Mesenchymal stem cell (in vitro differentiated cells and primary cell): ENCODE results near the gene RHOXF2. TPM values are rescaled to one million over a fixed set of nuclear protein-coding genes. Genes with fewer than 3 reads are reported as not detected.
"Not testable (repeated sequence)": the region's sequence is repeated elsewhere in the genome, so short reads cannot be mapped to it uniquely, and the experiment has no call there.

Source experiments
- DNase-seq: peaks from one replicate; pipeline ENCODE4 v3.0.0-alpha.2; 2013
- H2AFZ ChIP-seq: one replicate; pipeline ENCODE4 v1.6.1; 2013; ENCODE audit warnings: low read depth, mild to moderate bottlenecking, control low read depth, inconsistent platforms, low read length, moderate library complexity
- H2AK5ac ChIP-seq: 2 replicates; pipeline ENCODE4 v1.6.1; 2013; ENCODE audit warnings: low read length, moderate library complexity, mild to moderate bottlenecking, inconsistent platforms; ENCODE audit not compliant: severe bottlenecking
- H2BK120ac ChIP-seq: one replicate; pipeline ENCODE4 v1.6.1; 2013; ENCODE audit warnings: low read depth, mild to moderate bottlenecking, inconsistent platforms, low read length, moderate library complexity
- H2BK12ac ChIP-seq, 2 experiments: one replicate each; pipeline ENCODE4 v1.6.1; 2013; ENCODE audit warnings: inconsistent platforms in 2 of 2, low read length in 2 of 2, mild to moderate bottlenecking in 2 of 2, moderate library complexity in 2 of 2, control low read depth in 1 of 2
- H2BK15ac ChIP-seq: one replicate; pipeline ENCODE4 v1.6.1; 2013; ENCODE audit warnings: mild to moderate bottlenecking, low read depth, inconsistent platforms; ENCODE audit not compliant: poor library complexity, severe bottlenecking
- H2BK5ac ChIP-seq: 2 replicates; pipeline ENCODE4 v1.6.1; 2013; ENCODE audit warnings: low read depth, mild to moderate bottlenecking, low read length, control low read depth, inconsistent platforms; ENCODE audit not compliant: poor library complexity, severe bottlenecking
- H3K14ac ChIP-seq, 2 experiments: one replicate each; pipeline ENCODE4 v1.6.1; 2013; ENCODE audit warnings: inconsistent platforms in 2 of 2, low read length in 2 of 2, control low read depth in 1 of 2, mild to moderate bottlenecking in 1 of 2, moderate library complexity in 1 of 2
- H3K18ac ChIP-seq, 2 experiments: one replicate each; pipeline ENCODE4 v1.6.1; 2013; ENCODE audit warnings: inconsistent platforms in 2 of 2, low read length in 2 of 2, control low read depth in 1 of 2, low read depth in 1 of 2, mild to moderate bottlenecking in 1 of 2
- H3K23ac ChIP-seq, 2 experiments: one replicate each; pipeline ENCODE4 v1.6.1; 2013; ENCODE audit warnings: inconsistent platforms in 2 of 2, low read length in 2 of 2, mild to moderate bottlenecking in 2 of 2, moderate library complexity in 2 of 2, control low read depth in 1 of 2
- H3K27ac ChIP-seq: 2 replicates; pipeline ENCODE4 v1.5.1; 2013; ENCODE audit warnings: mild to moderate bottlenecking, moderate library complexity, low read length, control low read depth, inconsistent platforms; ENCODE audit not compliant: poor library complexity, severe bottlenecking
- H3K27me3 ChIP-seq, 2 experiments: 2 replicates each; pipeline versions ENCODE4 v1.6.1 to v1.7.0; 2013; ENCODE audit warnings: low read length in 2 of 2, mild to moderate bottlenecking in 2 of 2, moderate library complexity in 2 of 2, control low read depth in 1 of 2, inconsistent platforms in 1 of 2; ENCODE audit not compliant: control insufficient read depth in 1 of 2, insufficient read depth in 1 of 2
- H3K36me3 ChIP-seq, 2 experiments: 2 replicates each; pipeline versions ENCODE4 v1.6.1 to v1.7.0; 2013; ENCODE audit warnings: low read length in 2 of 2, control low read depth in 1 of 2, inconsistent platforms in 1 of 2, low read depth in 1 of 2, mild to moderate bottlenecking in 1 of 2; ENCODE audit not compliant: insufficient read depth in 2 of 2, control insufficient read depth in 1 of 2
- H3K4ac ChIP-seq, 2 experiments: one replicate each; pipeline ENCODE4 v1.6.1; 2013; ENCODE audit warnings: inconsistent platforms in 2 of 2, low read length in 2 of 2, mild to moderate bottlenecking in 2 of 2, moderate library complexity in 2 of 2, control low read depth in 1 of 2, low read depth in 1 of 2
- H3K4me1 ChIP-seq: 2 replicates; pipeline ENCODE4 v1.6.1; 2013; ENCODE audit warnings: low read depth, low read length, control low read depth; ENCODE audit not compliant: control insufficient read depth, insufficient read depth
- H3K4me2 ChIP-seq: 2 replicates; pipeline ENCODE4 v1.6.1; 2013; ENCODE audit warnings: low read length, mild to moderate bottlenecking, inconsistent platforms; ENCODE audit not compliant: poor library complexity, severe bottlenecking
- H3K4me3 ChIP-seq, 2 experiments: 2 replicates each; pipeline versions ENCODE4 v1.5.1 to v1.7.0; 2013; ENCODE audit warnings: low read length in 2 of 2, mild to moderate bottlenecking in 2 of 2, control low read depth in 1 of 2, low read depth in 1 of 2; ENCODE audit not compliant: insufficient read depth in 1 of 2
- H3K79me1 ChIP-seq: replicated peaks from 2 replicates; pipeline ENCODE4 v1.6.1; 2013; ENCODE audit warnings: mild to moderate bottlenecking, control low read depth, low read length, inconsistent platforms; ENCODE audit not compliant: poor library complexity, severe bottlenecking
- H3K9ac ChIP-seq: 2 replicates; pipeline ENCODE4 v1.7.0; 2013; ENCODE audit warnings: mild to moderate bottlenecking, low read length, moderate library complexity
- H3K9me3 ChIP-seq: 2 replicates; pipeline ENCODE4 v1.7.0; 2013; ENCODE audit warnings: mild to moderate bottlenecking, low read length; ENCODE audit not compliant: control insufficient read depth
- H4K8ac ChIP-seq: one replicate; pipeline ENCODE4 v1.6.1; 2013; ENCODE audit warnings: inconsistent platforms, mild to moderate bottlenecking, low read length, moderate library complexity
- H4K91ac ChIP-seq: one replicate; pipeline ENCODE4 v1.6.1; 2013; ENCODE audit warnings: mild to moderate bottlenecking, low read length, inconsistent platforms
- WGBS: methylation state at CpG from one replicate; pipeline ENCODE4 v1.1.7; 2013; ENCODE audit warnings: mixed read lengths; 5-methylcytosine and 5-hydroxymethylcytosine counted together
- polyA plus RNA-seq, 2 experiments: library from polyadenylated mRNA; stranded (reverse); fragments of 200-250 nt; gene quantifications; one replicate each; pipeline ENCODE4 v1.2.3, GENCODE V29; 2013

Gene RHOXF2, protein sequence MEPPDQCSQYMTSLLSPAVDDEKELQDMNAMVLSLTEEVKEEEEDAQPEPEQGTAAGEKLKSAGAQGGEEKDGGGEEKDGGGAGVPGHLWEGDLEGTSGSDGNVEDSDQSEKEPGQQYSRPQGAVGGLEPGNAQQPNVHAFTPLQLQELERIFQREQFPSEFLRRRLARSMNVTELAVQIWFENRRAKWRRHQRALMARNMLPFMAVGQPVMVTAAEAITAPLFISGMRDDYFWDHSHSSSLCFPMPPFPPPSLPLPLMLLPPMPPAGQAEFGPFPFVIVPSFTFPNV
- polyA plus RNA-seq (2013, experiment 1 of 2): not detected
- polyA plus RNA-seq (2013, experiment 2 of 2): not detected

DNA sequence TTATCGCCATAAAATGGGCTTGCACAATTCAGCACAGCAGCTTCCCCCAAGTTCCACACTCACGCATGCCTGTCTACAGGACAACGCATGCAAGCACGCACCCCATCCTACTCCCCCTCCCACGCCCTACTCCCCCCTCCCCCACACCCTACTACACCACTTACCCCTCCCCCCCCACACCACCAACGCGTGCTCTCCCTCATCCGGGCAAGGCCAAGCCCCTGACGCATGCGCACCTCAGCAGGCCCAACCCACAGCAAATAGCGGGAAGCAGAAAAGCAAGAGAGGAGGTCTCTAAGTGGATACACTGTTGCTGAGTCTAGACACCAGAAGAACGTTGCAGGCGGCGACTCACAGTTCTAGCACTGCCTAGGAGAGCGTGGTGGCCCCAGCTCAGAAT is at the start of gene RHOXF2:
Gene RHOXF2 (plus strand): TSS at position 301 of the 400 bp plus-strand sequence. CDS start 138 bp downstream, outside the sequence.
- H3K4me3 ChIP-seq, H3K23ac ChIP-seq, H2AFZ ChIP-seq, H3K27me3 ChIP-seq, H2BK5ac ChIP-seq, H3K79me1 ChIP-seq, H2BK15ac ChIP-seq, H3K27ac ChIP-seq, H3K4ac ChIP-seq, H3K9me3 ChIP-seq, H3K14ac ChIP-seq, H2BK120ac ChIP-seq, H2BK12ac ChIP-seq, H3K4me1 ChIP-seq, H4K91ac ChIP-seq, H2AK5ac ChIP-seq, H3K18ac ChIP-seq, H3K9ac ChIP-seq, DNase-seq, H3K4me2 ChIP-seq, H4K8ac ChIP-seq, H3K36me3 ChIP-seq: not testable (repeated sequence)
- WGBS: no CpG with 5 or more reads among the region's 15 CpGs

DNA sequence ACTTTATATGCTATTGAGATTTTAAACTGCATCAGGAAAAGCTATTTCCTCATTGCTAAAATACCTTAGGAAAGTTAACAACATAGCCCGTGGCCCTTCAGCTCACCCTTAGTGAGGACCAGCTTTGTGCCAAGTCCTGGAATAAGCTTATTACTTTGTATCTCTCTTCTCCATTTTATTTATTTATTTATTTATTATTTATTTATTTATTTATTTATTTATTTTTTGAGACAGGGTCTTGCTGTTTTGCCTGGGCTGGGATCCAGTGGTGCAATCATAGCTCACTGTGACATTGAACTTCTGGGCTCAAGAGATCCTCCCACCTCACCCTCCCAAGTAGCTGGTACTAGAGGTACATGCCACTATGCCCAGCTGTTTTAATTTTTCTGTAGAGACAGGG is 49.0 kb upstream of the RHOXF2 start:
- Histone ChIP-seq H3K27me3 (no peaks in the 10 kb centered on the region), H3K9ac (no peak overlapping the region), H3K18ac (no peak overlapping the region), H3K23ac (no peak overlapping the region), H2BK15ac (no peak overlapping the region), H3K9me3 (no peaks in the 10 kb centered on the region), H3K14ac (no peak overlapping the region), H3K79me1 (no peaks in the 10 kb centered on the region), H3K4ac (no peak overlapping the region), H4K91ac (no peak overlapping the region), H3K4me3 (no peak overlapping the region), H3K4me1 (no peaks in the 10 kb centered on the region), H3K27ac (no peak overlapping the region), H2BK5ac (no peak overlapping the region), H3K4me2 (no peak overlapping the region), H4K8ac (no peak overlapping the region), H2BK120ac (no peak overlapping the region), H2BK12ac (no peak overlapping the region), H2AFZ (no peak overlapping the region), H3K36me3 (no peaks in the 10 kb centered on the region), H2AK5ac (no peak overlapping the region)
- no peak for DNase-seq
- WGBS: 71% methylated on average over 1 of the region's 1 CpG

DNA sequence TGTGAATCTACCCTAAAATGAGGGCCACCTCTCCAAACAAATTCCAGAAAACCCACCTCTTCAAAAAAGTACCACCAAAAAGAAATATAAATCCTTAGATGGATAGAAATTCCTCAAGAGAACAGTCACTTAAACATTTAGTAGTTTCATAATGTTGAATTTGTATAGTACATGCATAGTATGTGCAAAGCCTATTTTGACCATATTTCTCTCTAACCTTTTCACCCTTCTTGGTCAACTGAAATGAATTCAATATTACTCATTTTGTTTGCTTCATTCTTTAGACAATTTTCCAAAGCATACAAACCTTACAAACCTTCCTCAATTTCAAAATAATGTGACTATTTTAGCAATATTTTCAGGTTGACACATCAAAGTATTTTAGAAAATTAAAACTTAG is 46.8 kb upstream of the RHOXF2 start:
- Histone ChIP-seq H3K14ac (no peak overlapping the region), H2BK12ac (no peak overlapping the region), H2AK5ac (no peak overlapping the region), H2BK5ac (no peak overlapping the region), H2BK15ac (no peak overlapping the region), H3K18ac (no peak overlapping the region), H2BK120ac (no peak overlapping the region), H3K36me3 (no peaks in the 10 kb centered on the region), H4K91ac (no peak overlapping the region), H3K27me3 (no peaks in the 10 kb centered on the region), H3K27ac (no peak overlapping the region), H3K4ac (no peak overlapping the region), H2AFZ (no peak overlapping the region), H3K9ac (no peak overlapping the region), H3K4me2 (no peak overlapping the region), H3K4me1 (no peaks in the 10 kb centered on the region), H3K23ac (no peak overlapping the region), H3K9me3 (no peaks in the 10 kb centered on the region), H3K79me1 (no peaks in the 10 kb centered on the region), H3K4me3 (no peak overlapping the region), H4K8ac (no peak overlapping the region)
- DNase-seq: no peak

DNA sequence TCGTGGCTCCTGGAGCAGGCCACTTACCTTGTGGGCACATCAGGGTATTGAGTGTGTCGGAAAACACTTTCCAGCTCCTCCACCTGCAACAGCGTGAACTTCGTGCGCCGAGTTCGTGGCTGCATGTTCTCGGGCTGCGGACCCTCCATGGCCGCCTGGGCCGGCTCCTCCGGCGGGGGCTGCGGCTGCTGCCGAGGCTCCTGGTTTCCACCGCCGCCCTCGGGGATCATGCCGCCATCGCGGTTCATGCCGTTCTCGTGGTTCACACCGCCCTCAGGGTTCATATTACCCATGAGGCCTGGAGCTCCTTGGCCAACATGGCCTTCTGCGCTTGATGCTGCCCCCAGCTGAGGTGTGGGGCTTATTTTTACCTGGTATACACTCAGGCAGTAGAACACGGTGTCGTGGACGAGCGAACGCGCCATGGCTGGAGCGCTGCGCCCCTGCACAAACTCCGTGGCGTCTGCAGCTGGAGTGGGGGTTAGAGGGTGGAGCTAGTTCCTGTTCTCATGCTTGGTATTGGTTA is 42.9 kb upstream of the RHOXF2 start, which contains the start of gene RHOXF1:
Gene RHOXF1 (minus strand): TSS at position 476 of the 526 bp plus-strand sequence. CDS start 51 bp downstream, at position 425.
- H2AFZ ChIP-seq: no peak within 1 kb of the TSS
- H3K79me1 ChIP-seq: no peaks in the 10 kb centered on the region
- no peaks in the 10 kb centered on the region for H3K36me3 ChIP-seq
- no peak within 1 kb of the TSS for H2BK15ac ChIP-seq
- H3K23ac ChIP-seq: no peak within 1 kb of the TSS
- H2AK5ac ChIP-seq: no peak within 1 kb of the TSS
- H3K4me1 ChIP-seq: no peaks in the 10 kb centered on the region
- no peak within 1 kb of the TSS for H3K14ac ChIP-seq
- H3K27ac ChIP-seq: no peak within 1 kb of the TSS
- no peak within 1 kb of the TSS for H4K8ac ChIP-seq
- no peak within 1 kb of the TSS for H2BK5ac ChIP-seq
- H3K9me3 ChIP-seq: no peaks in the 10 kb centered on the region
- H3K4ac ChIP-seq: no peak within 1 kb of the TSS
- H3K27me3 ChIP-seq: peaks cover 0 to 3% of the 10 kb centered on the region in 2 experiments
- H3K9ac ChIP-seq: no peak within 1 kb of the TSS
- no peak within 1 kb of the TSS for H3K4me3 ChIP-seq
- no peak within 1 kb of the TSS for H2BK120ac ChIP-seq
- no peak within 1 kb of the TSS for H2BK12ac ChIP-seq
- H3K4me2 ChIP-seq: no peak within 1 kb of the TSS
- H3K18ac ChIP-seq: no peak within 1 kb of the TSS
- 96% methylated on average over 26 of the region's 35 CpGs for WGBS
- H4K91ac ChIP-seq: no peak within 1 kb of the TSS
- no peak for DNase-seq
